ENCODE results near the gene GNL3L. TPM values are rescaled to one million over a fixed set of nuclear protein-coding genes. Genes with fewer than 3 reads are reported as not detected.

Gene GNL3L
- total and polyA plus RNA-seq, 4 donors = 3.8 to 22.1 (median 11.4) TPM

GRCh38 chrX:54495814-54496516, 34.1 kb upstream of the GNL3L start, which contains the start of gene FGD1:
Gene FGD1, minus strand, starts transcription at chrX:54496234. Its CDS starts 802 bp downstream, at chrX:54495432.
- Histone ChIP-seq H3K27ac (ENCODE audit: low read depth in 1 of 2, low read length in 2 of 2) (peak within 1 kb of the TSS in 1 of 2 donors; percentile 31), H3K27me3 (ENCODE audit: control insufficient read depth in 4 of 4, insufficient read depth in 4 of 4, low read length in 3 of 4) (peaks cover 0 to 3% (median 0%) of the 10 kb centered on the region in 4 donors), H3K4me1 (ENCODE audit: control insufficient read depth in 4 of 4, insufficient read depth in 4 of 4, low read length in 3 of 4) (peaks cover 0 to 1% (median 0%) of the 10 kb centered on the region in 4 donors), H3K4me3 (ENCODE audit: low read depth in 1 of 3, low read length in 3 of 3) (peak within 1 kb of the TSS in 2 of 3 donors; percentile 45 to 73), H3K36me3 (ENCODE audit: control insufficient read depth in 4 of 4, insufficient read depth in 3 of 4, low read depth in 1 of 4, low read length in 3 of 4) (no peaks in the 10 kb centered on the region), H3K9ac (ENCODE audit: low read depth in 1 of 2, low read length in 2 of 2) (no peak within 1 kb of the TSS), H3K9me3 (ENCODE audit: control insufficient read depth in 4 of 4, low read length in 3 of 4) (no peaks in the 10 kb centered on the region)
- no peak for TF ChIP-seq HNF4G (IDR thresholded peaks at IDR 0.05)
- TF ChIP-seq ZBTB33 (IDR thresholded peaks at IDR 0.05) = no peak
- no peak for TF ChIP-seq EGR1 (IDR thresholded peaks at IDR 0.05; ENCODE audit: low read depth in 2 of 2)
- TF ChIP-seq NR2F2 (IDR thresholded peaks at IDR 0.05) = no peak
- no peak for TF ChIP-seq TAF1 (conservative IDR thresholded peaks at IDR 0.05)
- 2% methylated on average over 49 of the region's 51 CpGs for WGBS
- peak; percentile 62 for DNase-seq (ENCODE audit: low spot score)

GRCh38 chrX:54496517-54496852, 33.5 kb upstream of the GNL3L start:
- H3K9ac ChIP-seq (ENCODE audit: low read depth in 1 of 2, low read length in 2 of 2) = no peak overlapping the region

More at GRCh38 chrX:54496517-54496852, 33.5 kb upstream of the GNL3L start:
- 69% methylated on average over 5 of the region's 5 CpGs for WGBS
- H3K9me3 ChIP-seq (ENCODE audit: control insufficient read depth in 4 of 4, low read length in 3 of 4) = no peaks in the 10 kb centered on the region
- no peak for DNase-seq (ENCODE audit: low spot score)
- H3K36me3 ChIP-seq (ENCODE audit: control insufficient read depth in 4 of 4, insufficient read depth in 3 of 4, low read depth in 1 of 4, low read length in 3 of 4) = no peaks in the 10 kb centered on the region
- H3K27ac ChIP-seq (ENCODE audit: low read depth in 1 of 2, low read length in 2 of 2) = no peak overlapping the region
- H3K4me3 ChIP-seq (ENCODE audit: low read depth in 1 of 3, low read length in 3 of 3) = peak overlapping the region in 2 of 3 donors; percentile 20 to 73
- TF ChIP-seq TAF1 (conservative IDR thresholded peaks at IDR 0.05) (no peak), FOXA2 (IDR thresholded peaks at IDR 0.05) (no peak), MAX (IDR thresholded peaks at IDR 0.05) (no peak), YY1 (IDR thresholded peaks at IDR 0.05) (no peak), HNF4A (conservative IDR thresholded peaks at IDR 0.05) (no peak), CTCF (IDR thresholded peaks at IDR 0.05; ENCODE audit: low read depth, low read length, missing input control) (no peak), ZBTB33 (IDR thresholded peaks at IDR 0.05) (no peak), RXRA (IDR thresholded peaks at IDR 0.05) (no peak), REST (IDR thresholded peaks at IDR 0.05) (no peak), GABPA (IDR thresholded peaks at IDR 0.05 in 1 of 2, conservative IDR thresholded peaks at IDR 0.05 in 1 of 2) (no peak), RAD21 (IDR thresholded peaks at IDR 0.05) (no peak)
- H3K4me1 ChIP-seq (ENCODE audit: control insufficient read depth in 4 of 4, insufficient read depth in 4 of 4, low read length in 3 of 4) = peaks cover 0 to 1% (median 0%) of the 10 kb centered on the region in 4 donors
- peaks cover 0 to 3% (median 0%) of the 10 kb centered on the region in 4 donors for H3K27me3 ChIP-seq (ENCODE audit: control insufficient read depth in 4 of 4, insufficient read depth in 4 of 4, low read length in 3 of 4)
